ENCODE measurements around the gene EXOC6B.

The EXOC6B gene

DNA sequence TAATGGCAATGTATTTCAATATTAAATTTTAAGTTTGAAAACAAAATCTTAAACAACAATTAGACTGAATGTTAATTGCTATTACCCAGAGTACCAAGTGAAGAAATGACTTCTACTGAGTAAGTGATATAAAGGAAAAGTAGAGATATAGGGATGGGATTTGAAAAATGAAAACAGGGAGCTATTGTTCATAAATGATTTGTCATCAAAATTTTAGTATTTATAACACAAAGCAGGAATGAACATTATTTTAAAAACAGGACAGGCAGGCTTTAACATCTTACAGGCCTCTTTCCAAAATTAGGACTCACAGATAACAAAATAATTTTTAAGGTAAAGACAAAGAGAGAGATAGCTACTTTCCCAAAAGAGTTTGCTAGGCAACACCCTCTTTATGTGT, 3.9 kb downstream of the EXOC6B start:
- no peak overlapping the region for H3K27ac ChIP-seq
- no peak for TF ChIP-seq ZFX (IDR thresholded peaks at IDR 0.05; ENCODE audit: borderline replicate concordance)
- TF ChIP-seq, protein P1, sequence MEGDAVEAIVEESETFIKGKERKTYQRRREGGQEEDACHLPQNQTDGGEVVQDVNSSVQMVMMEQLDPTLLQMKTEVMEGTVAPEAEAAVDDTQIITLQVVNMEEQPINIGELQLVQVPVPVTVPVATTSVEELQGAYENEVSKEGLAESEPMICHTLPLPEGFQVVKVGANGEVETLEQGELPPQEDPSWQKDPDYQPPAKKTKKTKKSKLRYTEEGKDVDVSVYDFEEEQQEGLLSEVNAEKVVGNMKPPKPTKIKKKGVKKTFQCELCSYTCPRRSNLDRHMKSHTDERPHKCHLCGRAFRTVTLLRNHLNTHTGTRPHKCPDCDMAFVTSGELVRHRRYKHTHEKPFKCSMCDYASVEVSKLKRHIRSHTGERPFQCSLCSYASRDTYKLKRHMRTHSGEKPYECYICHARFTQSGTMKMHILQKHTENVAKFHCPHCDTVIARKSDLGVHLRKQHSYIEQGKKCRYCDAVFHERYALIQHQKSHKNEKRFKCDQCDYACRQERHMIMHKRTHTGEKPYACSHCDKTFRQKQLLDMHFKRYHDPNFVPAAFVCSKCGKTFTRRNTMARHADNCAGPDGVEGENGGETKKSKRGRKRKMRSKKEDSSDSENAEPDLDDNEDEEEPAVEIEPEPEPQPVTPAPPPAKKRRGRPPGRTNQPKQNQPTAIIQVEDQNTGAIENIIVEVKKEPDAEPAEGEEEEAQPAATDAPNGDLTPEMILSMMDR (IDR thresholded peaks at IDR 0.05) = no peak

DNA sequence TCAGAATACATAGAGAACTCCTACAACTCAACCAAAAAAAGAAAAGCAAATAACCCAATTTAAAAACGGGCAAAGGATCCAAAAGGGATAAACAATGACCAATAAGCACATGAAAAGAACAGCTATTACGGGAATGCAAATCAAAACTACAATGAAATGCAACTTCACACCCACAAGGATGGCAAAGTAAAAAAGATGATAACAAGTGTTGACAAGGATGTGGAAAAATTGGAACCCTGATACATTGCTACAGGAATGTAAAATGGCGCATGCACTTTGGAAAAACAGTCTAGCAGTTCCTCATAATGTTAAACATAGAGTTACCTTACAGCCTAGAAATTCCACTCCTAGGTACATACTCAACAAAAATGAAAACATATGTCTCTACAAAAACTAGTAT, 4.7 kb downstream of the EXOC6B start:
- no peak for TF ChIP-seq ZFX (IDR thresholded peaks at IDR 0.05; ENCODE audit: borderline replicate concordance)
- TF ChIP-seq, protein P1 (IDR thresholded peaks at IDR 0.05) = no peak
- no peak overlapping the region for H3K27ac ChIP-seq

DNA sequence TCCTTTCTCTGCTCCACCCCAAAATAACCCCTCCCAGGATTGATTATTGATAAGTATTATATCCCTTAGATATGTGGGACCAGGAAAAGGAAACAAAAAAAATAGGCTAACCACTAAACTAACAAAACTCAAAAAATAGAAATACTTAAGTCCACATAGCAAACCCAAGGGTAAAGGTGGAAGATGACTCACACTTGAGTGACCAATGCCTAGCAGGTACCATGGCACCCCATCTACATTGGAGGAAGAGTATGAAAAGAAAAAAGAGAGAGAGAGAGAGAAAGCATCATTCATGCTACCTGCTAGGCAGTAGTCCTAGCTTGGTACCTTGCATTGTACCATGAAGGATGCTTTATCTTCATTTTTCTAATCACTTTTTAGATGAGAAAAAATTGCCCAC, 6.3 kb downstream of the EXOC6B start:
- no peak overlapping the region for H3K27ac ChIP-seq
- no peak for TF ChIP-seq ZFX (IDR thresholded peaks at IDR 0.05; ENCODE audit: borderline replicate concordance)
- TF ChIP-seq, protein P1 (IDR thresholded peaks at IDR 0.05) = no peak

DNA sequence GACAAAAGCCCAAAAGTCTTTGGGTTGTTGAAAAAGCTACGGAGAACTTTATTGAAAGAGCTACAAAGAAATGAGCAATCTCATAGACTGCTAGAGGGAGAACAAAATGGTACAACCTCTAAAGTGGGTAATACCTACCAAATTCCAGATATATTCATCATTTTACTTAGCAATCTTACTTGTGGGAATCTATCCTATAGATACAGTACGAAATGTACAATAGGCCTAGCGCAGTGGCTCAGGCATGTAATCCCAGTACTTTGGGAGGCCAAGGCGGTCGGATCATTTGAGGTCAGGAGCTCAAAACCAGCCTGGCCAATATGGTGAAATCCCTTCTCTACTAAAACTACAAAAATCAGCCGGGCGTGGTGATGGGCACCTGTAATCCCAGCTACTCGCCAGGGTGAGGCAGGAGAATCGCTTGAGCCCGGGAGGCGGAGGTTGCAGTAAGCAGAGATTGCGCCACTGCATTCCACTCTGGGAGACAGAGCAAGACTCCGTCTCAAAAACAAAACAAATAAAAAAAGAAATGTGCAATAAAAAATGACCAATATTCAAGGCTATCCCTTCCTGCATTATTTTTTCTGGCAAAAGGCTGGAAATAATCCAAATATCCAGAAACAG, 10.1 kb downstream of the EXOC6B start:
- H3K27ac ChIP-seq = no peak overlapping the region
- TF ChIP-seq, protein P1 (IDR thresholded peaks at IDR 0.05) = no peak
- no peak for TF ChIP-seq ZFX (IDR thresholded peaks at IDR 0.05; ENCODE audit: borderline replicate concordance)

DNA sequence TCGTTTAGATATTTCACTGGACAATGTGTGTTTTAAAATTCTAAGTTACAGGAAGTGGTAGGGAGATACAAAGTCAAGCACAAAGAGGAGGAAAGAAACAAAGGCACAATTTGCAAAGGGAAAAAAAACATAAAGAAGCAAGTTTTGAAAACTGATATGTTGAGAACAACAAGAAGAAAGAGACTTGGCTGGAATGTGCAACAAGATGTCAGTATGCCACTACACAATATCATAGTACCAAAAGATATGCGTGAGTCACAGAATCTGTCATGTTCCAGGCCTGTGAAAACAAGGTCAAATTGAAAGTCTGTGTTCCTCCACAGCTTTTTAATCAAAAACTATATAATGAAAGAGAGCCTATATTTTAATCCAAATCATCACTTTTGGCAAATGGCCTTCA, 12.0 kb downstream of the EXOC6B start:
- no peak overlapping the region for H3K27ac ChIP-seq
- TF ChIP-seq, protein P1 (IDR thresholded peaks at IDR 0.05) = no peak
- TF ChIP-seq ZFX (IDR thresholded peaks at IDR 0.05; ENCODE audit: borderline replicate concordance) = no peak

DNA sequence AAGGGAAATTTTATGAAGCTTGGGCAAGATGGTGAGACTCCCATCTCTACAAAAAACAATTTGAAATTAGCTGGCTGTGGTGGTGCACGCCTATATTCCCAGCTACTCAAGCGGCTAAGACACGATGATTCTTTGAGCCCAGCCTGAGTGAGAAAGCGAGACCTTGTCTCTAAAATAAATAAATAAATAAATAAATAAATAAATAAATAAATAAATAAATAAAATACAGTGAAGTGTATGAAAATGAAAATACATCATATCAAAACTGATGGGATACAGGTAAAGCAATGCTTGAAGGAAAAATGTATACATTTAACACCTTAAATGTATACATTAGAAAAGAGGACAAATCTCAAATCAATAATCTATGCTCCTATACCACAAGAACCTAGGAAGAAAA, 15.7 kb downstream of the EXOC6B start:
- no peak for TF ChIP-seq ZFX (IDR thresholded peaks at IDR 0.05; ENCODE audit: borderline replicate concordance)
- TF ChIP-seq, protein P1 (IDR thresholded peaks at IDR 0.05) = no peak
- no peak overlapping the region for H3K27ac ChIP-seq

DNA sequence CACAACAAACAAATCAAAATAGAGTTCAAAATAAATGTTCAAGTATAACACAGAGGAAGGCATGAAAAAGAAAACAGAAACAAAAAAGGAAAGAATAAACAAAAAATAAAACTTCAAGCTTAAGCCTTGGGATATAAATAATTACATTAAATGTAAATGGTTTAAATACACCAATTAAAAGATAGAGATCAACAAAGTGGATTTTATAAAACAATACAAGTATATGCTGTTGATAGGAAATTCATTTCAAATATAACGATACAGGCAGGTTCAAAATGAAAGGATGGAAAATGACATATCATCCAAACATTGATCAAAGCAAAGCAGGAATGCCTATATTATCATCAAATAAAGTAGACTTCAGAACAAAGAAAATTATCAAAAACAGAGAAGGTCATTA, 16.7 kb downstream of the EXOC6B start:
- TF ChIP-seq ZFX (IDR thresholded peaks at IDR 0.05; ENCODE audit: borderline replicate concordance) = no peak
- TF ChIP-seq, protein P1 (IDR thresholded peaks at IDR 0.05) = no peak
- H3K27ac ChIP-seq = no peak overlapping the region
